K562 (cell line): ENCODE results near the gene CNNM4. TPM values are rescaled to one million over a fixed set of nuclear protein-coding genes. Genes with fewer than 3 reads are reported as not detected.

Source experiments
- ATAC-seq: fragments of 200-7000 bp; cut with Tn5 transposase; 3 replicates; pipeline ENCODE4 v1.9.1; 2020; ENCODE audit warnings: moderate library complexity
- BruUV-seq: library from RNA; stranded (reverse); fragments of 400-500 nt; replicated peaks from 2 replicates; lab custom pipeline; 2021; lab: Mats Ljungman, UMichigan
- CTCF ChIA-PET: fragments of 300-600 bp; formaldehyde crosslinking; extraction: SDS; loops from one replicate; lab custom pipeline; 2021; ENCODE audit warnings: low intra/inter-chr PET ratio; lab: Yijun Ruan, JAX
- POLR2A ChIA-PET: fragments of 300-600, 350-650 bp; sonication (Branson Sonifier 250); formaldehyde crosslinking; extraction: SDS; loops from one replicate; lab custom pipeline; 2021; ENCODE audit warnings: antibody characterized with exemption, inconsistent platforms; lab: Yijun Ruan, JAX
- DNase-seq, 4 experiments: peaks; one replicate each; pipeline versions ENCODE4 v3.0.0 to v3.0.0-alpha.2; 2011 to 2018; ENCODE audit warnings: low spot score in 3 of 4, mixed read lengths in 3 of 4; ENCODE audit errors: extremely low read depth in 1 of 4
- FAIRE-seq: peaks from 2 replicates; lab custom pipeline; 2011; peaks lifted over from hg19 to GRCh38; lab: Jason Lieb, UNC
- H2AFZ ChIP-seq: 2 replicates; pipeline ENCODE4 v1.6.0; 2011; ENCODE audit warnings: low read depth, low read length, control low read depth, inconsistent platforms
- H3K27ac ChIP-seq: fragments of 200-600 bp; 3 replicates; pipeline ENCODE4 v1.8.0; 2011; ENCODE audit warnings: low read depth, mild to moderate bottlenecking, control low read depth, inconsistent platforms, low read length, moderate library complexity, mixed read lengths; ENCODE audit errors: extremely low read depth
- H3K27me3 ChIP-seq, 2 experiments: fragments of 300-600 bp in 1 of 2; 2 replicates in 1 of 2; 3 replicates in 1 of 2; pipeline versions ENCODE4 v1.6.0 to v1.8.0; 2011; ENCODE audit warnings: inconsistent platforms in 2 of 2, low read length in 2 of 2, mild to moderate bottlenecking in 1 of 2, mixed read lengths in 1 of 2, moderate library complexity in 1 of 2; ENCODE audit not compliant: control insufficient read depth in 2 of 2, insufficient read depth in 2 of 2
- H3K36me3 ChIP-seq: fragments of 300-600 bp; 3 replicates; pipeline ENCODE4 v1.8.0; 2011; ENCODE audit warnings: mild to moderate bottlenecking, low read length, inconsistent platforms; ENCODE audit not compliant: control insufficient read depth, insufficient read depth
- H3K4me1 ChIP-seq, 2 experiments: fragments of 200-600 bp in 1 of 2; replicated peaks in 1 of 2; 2 replicates in 1 of 2; 3 replicates in 1 of 2; pipeline versions ENCODE4 v1.5.1 to v1.8.0; 2011; ENCODE audit warnings: inconsistent platforms in 2 of 2, low read length in 2 of 2, mild to moderate bottlenecking in 1 of 2, mixed read lengths in 1 of 2, moderate library complexity in 1 of 2; ENCODE audit not compliant: control insufficient read depth in 2 of 2, insufficient read depth in 2 of 2
- H3K4me2 ChIP-seq: 2 replicates; pipeline ENCODE4 v1.6.1; 2011; ENCODE audit warnings: low read length, control low read depth, inconsistent platforms, mixed read lengths; ENCODE audit not compliant: insufficient read depth
- H3K4me3 ChIP-seq: fragments of 200-600 bp; sonication (generic), shearing (Covaris generic); 2 replicates; pipeline ENCODE4 v1.5.1; 2016; ENCODE audit warnings: control low read depth, inconsistent platforms
- H3K79me2 ChIP-seq: fragments of 200-600 bp; 3 replicates; pipeline ENCODE4 v1.8.0; 2011; ENCODE audit warnings: low read length, inconsistent platforms; ENCODE audit not compliant: control insufficient read depth, insufficient read depth
- H3K9ac ChIP-seq, 2 experiments: 2 replicates each; pipeline versions ENCODE4 v1.6.0 to v1.6.1; 2011; ENCODE audit warnings: low read depth in 2 of 2, low read length in 2 of 2, control low read depth in 1 of 2, inconsistent platforms in 1 of 2, mild to moderate bottlenecking in 1 of 2, mixed read lengths in 1 of 2; ENCODE audit not compliant: insufficient read depth in 1 of 2
- H3K9me1 ChIP-seq: one replicate; pipeline ENCODE4 v1.6.0; 2011; ENCODE audit warnings: inconsistent platforms, mild to moderate bottlenecking, low read length, moderate library complexity; ENCODE audit not compliant: control insufficient read depth, insufficient read depth
- H3K9me3 ChIP-seq: replicated peaks from 2 replicates; pipeline ENCODE4 v1.5.1; 2011; ENCODE audit warnings: low read depth, low read length, inconsistent platforms; ENCODE audit not compliant: control insufficient read depth, insufficient read depth
- H4K20me1 ChIP-seq: replicated peaks from 2 replicates; pipeline ENCODE4 v1.6.1; 2011; ENCODE audit warnings: low read length, inconsistent platforms, mixed read lengths; ENCODE audit not compliant: control insufficient read depth, insufficient read depth
- STAG1 ChIP-seq: sonication (generic); formaldehyde crosslinking; IDR thresholded peaks from 2 replicates; pipeline ENCODE4 v1.5.0; 2020; ENCODE audit warnings: missing genetic modification reagents, borderline replicate concordance
- USF2 ChIP-seq: sonication (generic); formaldehyde crosslinking; IDR thresholded peaks from 2 replicates; pipeline ENCODE4 v1.5.0; 2020; ENCODE audit warnings: missing genetic modification reagents
- ZBTB33 ChIP-seq: sonication (generic); formaldehyde crosslinking; IDR thresholded peaks from 2 replicates; pipeline ENCODE4 v1.8.1; 2023; ENCODE audit warnings: mild to moderate bottlenecking, missing genetic modification reagents
- WGBS: fragments of 100-300 bp; shearing (Covaris generic); methylation state at CpG from one replicate; pipeline ENCODE4 v1.1.6; 2016; ENCODE audit warnings: low coverage, mixed read lengths; ENCODE audit not compliant: insufficient coverage; ENCODE audit errors: missing lambda C conversion rate; 5-methylcytosine and 5-hydroxymethylcytosine counted together
- in situ Hi-C: fragments of 300-500 bp; cut with MboI; formaldehyde crosslinking; loops from 4 replicates; pipeline ENCODE4 v1.15.0; 2018; ENCODE audit warnings: inconsistent platforms, mixed read lengths
- intact Hi-C: fragments of 100-400 bp; cut with micrococcal nuclease; formaldehyde crosslinking; loops from 2 replicates; pipeline ENCODE4 v1.14.2; 2022
- polyA plus RNA-seq, 8 experiments: library from polyadenylated mRNA; depleted of rRNA in 4 of 8; stranded (reverse) in 5 of 8; unstranded in 3 of 8; fragments of >200 nt; fragmentation: Nextera tagmentation in 2 of 8; fragmentation: Illumina TruSeq in 1 of 8; extraction: Ambion mirVana in 2 of 8; extraction: Trizol in 1 of 8; gene quantifications; 2 replicates each; pipeline versions ENCODE4 v1.2.1 to v1.2.3, GENCODE V29; 2011 to 2014; ENCODE audit warnings: inconsistent platforms in 1 of 8, missing spikeins in 1 of 8
- total RNA-seq, 7 experiments: library from RNA; depleted of rRNA in 6 of 7; stranded (reverse); fragments of >200 nt in 6 of 7; fragmentation: Illumina TruSeq in 2 of 7; extraction: Trizol in 2 of 7; gene quantifications; 2 replicates each; pipeline versions ENCODE4 v1.2.1 to v1.2.3, GENCODE V29; 2011 to 2021; ENCODE audit warnings: low replicate concordance in 1 of 7

Gene CNNM4
- total and polyA plus RNA-seq, 9 of the 15 experiments (the other 6 are each of a cell fraction or from before 2014, with no cell fraction given), result 0.96 to 6.3 (median 2.8) TPM

GRCh38 chr2:96773922-96774321, 13.2 kb downstream of the CNNM4 start:
- in situ Hi-C loops, result no loop called here
- no peak overlapping the region for H2AFZ ChIP-seq
- H3K9me3 ChIP-seq, result no peaks in the 10 kb centered on the region
- no peaks in the 10 kb centered on the region for H3K27me3 ChIP-seq
- BruUV-seq, result no TSS peak
- POLR2A ChIA-PET, result interaction anchor here (0.6 to 2.8 kb wide), 3 partner anchors 8 to 60 kb away, joined by 3 to 15 read pairs (median 3); partner anchors contain the start of gene CNNM4
- WGBS, result 78% methylated on average over 7 of the region's 7 CpGs
- no peak overlapping the region for H3K27ac ChIP-seq
- intact Hi-C loops, result no loop called here
- CTCF ChIA-PET, result no interaction called here
- ATAC-seq (no peak; the same call in 2 of the 3 replicates), DNase-seq (no peak), FAIRE-seq (no peak)
- H3K4me2 ChIP-seq, result no peak overlapping the region
- H3K79me2 ChIP-seq, result no peaks in the 10 kb centered on the region; the same call in 2 of the 3 replicates
- H3K4me3 ChIP-seq, result no peak overlapping the region
- H3K4me1 ChIP-seq, result peaks cover 0 to 20% of the 10 kb centered on the region in 2 experiments; a peak in 2 of 5 replicates
- H3K36me3 ChIP-seq, result no peaks in the 10 kb centered on the region
- TF ChIP-seq USF2 (CRISPR knock-in tag), result 0 out of 2 replicates have a peak, but pooled peaks have one; percentile 5
- TF ChIP-seq ZBTB33, result peak; percentile 76
- TF ChIP-seq STAG1 (CRISPR knock-in tag), result no peak
- H3K9me1 ChIP-seq, result no peaks in the 10 kb centered on the region
- H4K20me1 ChIP-seq, result no peaks in the 10 kb centered on the region
- H3K9ac ChIP-seq, result 0 out of 4 replicates have a peak overlapping the region, but pooled peaks of 1 of the 2 experiments have one; percentile 17
